ENCODE results near the gene B4GALNT2. TPM values are rescaled to one million over a fixed set of nuclear protein-coding genes. Genes with fewer than 3 reads are reported as not detected.

Gene B4GALNT2
- polyA plus RNA-seq, 2 of the 4 experiments (the other 2 are of a cell fraction), result 0.36 to 0.49 TPM

DNA sequence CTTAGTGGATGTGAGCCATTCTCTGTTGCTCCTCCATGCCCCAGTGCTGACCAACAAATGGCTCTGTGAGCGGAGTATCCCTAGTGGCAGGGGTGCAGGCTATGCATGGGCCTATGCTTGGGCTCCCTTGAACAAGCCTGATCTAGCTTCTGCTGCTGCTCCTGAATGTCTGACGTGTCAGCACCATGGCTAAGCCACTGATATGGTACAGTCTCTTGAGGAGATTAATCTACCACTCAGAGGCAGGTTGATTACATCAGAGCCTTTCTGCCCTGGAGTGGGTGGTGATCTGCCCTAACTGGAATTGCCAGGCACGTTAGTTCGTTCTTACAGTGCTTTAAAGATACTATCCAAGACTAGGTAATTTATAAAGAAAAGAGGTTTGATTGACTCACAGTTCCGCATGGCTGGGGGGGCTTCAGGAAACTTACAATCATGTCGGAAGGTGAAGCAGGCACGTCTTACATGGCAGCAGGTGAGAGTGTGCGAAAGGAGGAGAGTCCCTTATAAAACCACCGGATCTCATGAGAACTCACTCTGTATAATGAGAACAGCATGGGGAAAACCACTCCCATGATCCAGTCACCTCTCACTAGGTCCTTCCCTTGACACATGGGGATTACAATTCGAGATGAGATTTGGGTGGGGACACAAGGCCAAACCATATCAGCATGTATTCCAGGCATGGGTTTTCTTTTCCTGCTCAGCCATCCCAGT, 41.5 kb upstream of the B4GALNT2 start:
- POLR2A ChIA-PET, result no interaction called here
- FAIRE-seq (no peak), DNase-seq (ENCODE audit: low read depth in 1 of 2, low spot score in 1 of 2) (no peak), ATAC-seq (no peak)
- no peak for TF ChIP-seq RFX5 (IDR thresholded peaks at IDR 0.05)
- no peak for TF ChIP-seq PHF8 (IDR thresholded peaks at IDR 0.05; ENCODE audit: borderline replicate concordance, low read depth)
- TF ChIP-seq, protein P1, sequence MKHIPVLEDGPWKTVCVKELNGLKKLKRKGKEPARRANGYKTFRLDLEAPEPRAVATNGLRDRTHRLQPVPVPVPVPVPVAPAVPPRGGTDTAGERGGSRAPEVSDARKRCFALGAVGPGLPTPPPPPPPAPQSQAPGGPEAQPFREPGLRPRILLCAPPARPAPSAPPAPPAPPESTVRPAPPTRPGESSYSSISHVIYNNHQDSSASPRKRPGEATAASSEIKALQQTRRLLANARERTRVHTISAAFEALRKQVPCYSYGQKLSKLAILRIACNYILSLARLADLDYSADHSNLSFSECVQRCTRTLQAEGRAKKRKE (CRISPR knock-in tag; IDR thresholded peaks at IDR 0.05; ENCODE audit: low read depth), result no peak
- TF ChIP-seq, protein P2, sequence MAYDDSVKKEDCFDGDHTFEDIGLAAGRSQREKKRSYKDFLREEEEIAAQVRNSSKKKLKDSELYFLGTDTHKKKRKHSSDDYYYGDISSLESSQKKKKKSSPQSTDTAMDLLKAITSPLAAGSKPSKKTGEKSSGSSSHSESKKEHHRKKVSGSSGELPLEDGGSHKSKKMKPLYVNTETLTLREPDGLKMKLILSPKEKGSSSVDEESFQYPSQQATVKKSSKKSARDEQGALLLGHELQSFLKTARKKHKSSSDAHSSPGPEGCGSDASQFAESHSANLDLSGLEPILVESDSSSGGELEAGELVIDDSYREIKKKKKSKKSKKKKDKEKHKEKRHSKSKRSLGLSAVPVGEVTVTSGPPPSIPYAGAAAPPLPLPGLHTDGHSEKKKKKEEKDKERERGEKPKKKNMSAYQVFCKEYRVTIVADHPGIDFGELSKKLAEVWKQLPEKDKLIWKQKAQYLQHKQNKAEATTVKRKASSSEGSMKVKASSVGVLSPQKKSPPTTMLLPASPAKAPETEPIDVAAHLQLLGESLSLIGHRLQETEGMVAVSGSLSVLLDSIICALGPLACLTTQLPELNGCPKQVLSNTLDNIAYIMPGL (CRISPR knock-in tag; IDR thresholded peaks at IDR 0.05; ENCODE audit: borderline replicate concordance), result no peak
- TF ChIP-seq ESRRA (IDR thresholded peaks at IDR 0.05; ENCODE audit: borderline replicate concordance, low read length), result no peak
- TF ChIP-seq, protein P3, sequence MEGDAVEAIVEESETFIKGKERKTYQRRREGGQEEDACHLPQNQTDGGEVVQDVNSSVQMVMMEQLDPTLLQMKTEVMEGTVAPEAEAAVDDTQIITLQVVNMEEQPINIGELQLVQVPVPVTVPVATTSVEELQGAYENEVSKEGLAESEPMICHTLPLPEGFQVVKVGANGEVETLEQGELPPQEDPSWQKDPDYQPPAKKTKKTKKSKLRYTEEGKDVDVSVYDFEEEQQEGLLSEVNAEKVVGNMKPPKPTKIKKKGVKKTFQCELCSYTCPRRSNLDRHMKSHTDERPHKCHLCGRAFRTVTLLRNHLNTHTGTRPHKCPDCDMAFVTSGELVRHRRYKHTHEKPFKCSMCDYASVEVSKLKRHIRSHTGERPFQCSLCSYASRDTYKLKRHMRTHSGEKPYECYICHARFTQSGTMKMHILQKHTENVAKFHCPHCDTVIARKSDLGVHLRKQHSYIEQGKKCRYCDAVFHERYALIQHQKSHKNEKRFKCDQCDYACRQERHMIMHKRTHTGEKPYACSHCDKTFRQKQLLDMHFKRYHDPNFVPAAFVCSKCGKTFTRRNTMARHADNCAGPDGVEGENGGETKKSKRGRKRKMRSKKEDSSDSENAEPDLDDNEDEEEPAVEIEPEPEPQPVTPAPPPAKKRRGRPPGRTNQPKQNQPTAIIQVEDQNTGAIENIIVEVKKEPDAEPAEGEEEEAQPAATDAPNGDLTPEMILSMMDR (IDR thresholded peaks at IDR 0.05), result no peak
- no peak for TF ChIP-seq MYC (IDR thresholded peaks at IDR 0.05; ENCODE audit: borderline replicate concordance, low read length)
- TF ChIP-seq BHLHE40 (IDR thresholded peaks at IDR 0.05; ENCODE audit: low read depth, low read length), result no peak
- TF ChIP-seq HEYL (CRISPR knock-in tag; IDR thresholded peaks at IDR 0.05), result no peak
- TF ChIP-seq, protein P4, sequence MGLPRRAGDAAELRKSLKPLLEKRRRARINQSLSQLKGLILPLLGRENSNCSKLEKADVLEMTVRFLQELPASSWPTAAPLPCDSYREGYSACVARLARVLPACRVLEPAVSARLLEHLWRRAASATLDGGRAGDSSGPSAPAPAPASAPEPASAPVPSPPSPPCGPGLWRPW (IDR thresholded peaks at IDR 0.05), result no peak
- no peak for TF ChIP-seq EHMT2 (IDR thresholded peaks at IDR 0.05; ENCODE audit: low read depth)
- no peak for TF ChIP-seq EP300 (IDR thresholded peaks at IDR 0.05)
- TF ChIP-seq, protein P5, sequence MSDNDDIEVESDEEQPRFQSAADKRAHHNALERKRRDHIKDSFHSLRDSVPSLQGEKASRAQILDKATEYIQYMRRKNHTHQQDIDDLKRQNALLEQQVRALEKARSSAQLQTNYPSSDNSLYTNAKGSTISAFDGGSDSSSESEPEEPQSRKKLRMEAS (IDR thresholded peaks at IDR 0.05), result no peak
- TF ChIP-seq RNF2 (IDR thresholded peaks at IDR 0.05; ENCODE audit: borderline replicate concordance, low read depth), result no peak
- TF ChIP-seq RAD21 (conservative IDR thresholded peaks at IDR 0.05 in 1 of 2, IDR thresholded peaks at IDR 0.05 in 1 of 2), result no peak
- TF ChIP-seq, protein P6, sequence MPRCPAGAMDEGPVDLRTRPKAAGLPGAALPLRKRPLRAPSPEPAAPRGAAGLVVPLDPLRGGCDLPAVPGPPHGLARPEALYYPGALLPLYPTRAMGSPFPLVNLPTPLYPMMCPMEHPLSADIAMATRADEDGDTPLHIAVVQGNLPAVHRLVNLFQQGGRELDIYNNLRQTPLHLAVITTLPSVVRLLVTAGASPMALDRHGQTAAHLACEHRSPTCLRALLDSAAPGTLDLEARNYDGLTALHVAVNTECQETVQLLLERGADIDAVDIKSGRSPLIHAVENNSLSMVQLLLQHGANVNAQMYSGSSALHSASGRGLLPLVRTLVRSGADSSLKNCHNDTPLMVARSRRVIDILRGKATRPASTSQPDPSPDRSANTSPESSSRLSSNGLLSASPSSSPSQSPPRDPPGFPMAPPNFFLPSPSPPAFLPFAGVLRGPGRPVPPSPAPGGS (IDR thresholded peaks at IDR 0.05), result no peak
- CTCF ChIA-PET, result interaction anchor here (1.4 kb wide), 1 partner anchor 58 kb away, joined by 6 read pairs; no protein-coding TSS in a partner anchor
- 60% methylated on average over 10 of the region's 10 CpGs for WGBS (ENCODE audit: missing lambda C conversion rate)
- no peaks in the 10 kb centered on the region for H3K4me1 ChIP-seq
- H3K27ac ChIP-seq, result no peak overlapping the region
- no peak overlapping the region for H3K4me2 ChIP-seq
- H3K4me3 ChIP-seq, result no peak overlapping the region
- H3K9me3 ChIP-seq, result 0 out of 3 replicates have a peak, but pooled peaks cover 3% of the 10 kb centered on the region

DNA sequence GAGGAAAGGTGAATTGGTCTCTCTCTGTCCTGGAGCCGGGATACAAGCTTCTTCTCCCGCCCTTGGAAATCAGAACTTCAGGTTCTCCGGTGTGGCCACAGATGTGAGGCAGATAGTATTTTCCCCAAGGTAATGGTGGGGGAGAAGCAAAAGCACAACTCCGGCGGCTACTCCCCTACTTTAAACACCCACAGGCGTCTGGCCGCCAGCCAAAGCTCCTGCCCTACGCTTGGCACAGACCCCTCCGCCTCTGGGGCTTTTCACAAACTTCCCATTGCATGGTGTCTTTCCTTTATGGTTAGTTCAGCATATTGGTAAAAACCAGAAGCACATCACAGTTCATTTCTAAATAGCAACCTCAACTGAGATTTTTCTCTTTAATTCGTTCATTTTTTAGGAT, 39.4 kb upstream of the B4GALNT2 start:
- Histone ChIP-seq H3K4me1 (no peaks in the 10 kb centered on the region), H3K9me3 (0 out of 3 replicates have a peak, but pooled peaks cover 3% of the 10 kb centered on the region), H3K27ac (no peak overlapping the region), H3K4me3 (no peak overlapping the region), H3K4me2 (no peak overlapping the region)
- no peak for FAIRE-seq
- ATAC-seq, result no peak
- 73% methylated on average over 10 of the region's 10 CpGs for WGBS (ENCODE audit: missing lambda C conversion rate)
- POLR2A ChIA-PET, result no interaction called here
- DNase-seq (ENCODE audit: low read depth in 1 of 2, low spot score in 1 of 2), result no peak
- CTCF ChIA-PET, result interaction anchor here (0.5 to 1.2 kb wide), 4 partner anchors 8 to 136 kb away, joined by 3 to 6 read pairs (median 4); no protein-coding TSS in a partner anchor
- TF ChIP-seq NPAS2 (CRISPR knock-in tag; IDR thresholded peaks at IDR 0.05; ENCODE audit: borderline replicate concordance) (no peak), ESRRA (IDR thresholded peaks at IDR 0.05; ENCODE audit: borderline replicate concordance, low read length) (no peak), PHF8 (IDR thresholded peaks at IDR 0.05; ENCODE audit: borderline replicate concordance, low read depth) (no peak), CBX2 (IDR thresholded peaks at IDR 0.05; ENCODE audit: borderline replicate concordance, low read depth) (no peak), MAZ (IDR thresholded peaks at IDR 0.05; ENCODE audit: borderline replicate concordance, low read depth, low read length) (no peak), EHF (CRISPR knock-in tag; IDR thresholded peaks at IDR 0.05) (no peak), JUNB (IDR thresholded peaks at IDR 0.05) (no peak), SMC3 (IDR thresholded peaks at IDR 0.05) (no peak), TP53 (CRISPR knock-in tag; IDR thresholded peaks at IDR 0.05) (no peak), NFE2L2 (conservative IDR thresholded peaks at IDR 0.05; ENCODE audit: low read length) (no peak), RNF2 (IDR thresholded peaks at IDR 0.05; ENCODE audit: borderline replicate concordance, low read depth) (no peak), KDM1A (IDR thresholded peaks at IDR 0.05; ENCODE audit: low read depth) (no peak), MAFK (IDR thresholded peaks at IDR 0.05; ENCODE audit: partially characterized antibody) (no peak)
- TF ChIP-seq, protein P7, sequence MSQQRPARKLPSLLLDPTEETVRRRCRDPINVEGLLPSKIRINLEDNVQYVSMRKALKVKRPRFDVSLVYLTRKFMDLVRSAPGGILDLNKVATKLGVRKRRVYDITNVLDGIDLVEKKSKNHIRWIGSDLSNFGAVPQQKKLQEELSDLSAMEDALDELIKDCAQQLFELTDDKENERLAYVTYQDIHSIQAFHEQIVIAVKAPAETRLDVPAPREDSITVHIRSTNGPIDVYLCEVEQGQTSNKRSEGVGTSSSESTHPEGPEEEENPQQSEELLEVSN (IDR thresholded peaks at IDR 0.05; ENCODE audit: borderline replicate concordance, low read depth), result no peak
- TF ChIP-seq, protein P8, sequence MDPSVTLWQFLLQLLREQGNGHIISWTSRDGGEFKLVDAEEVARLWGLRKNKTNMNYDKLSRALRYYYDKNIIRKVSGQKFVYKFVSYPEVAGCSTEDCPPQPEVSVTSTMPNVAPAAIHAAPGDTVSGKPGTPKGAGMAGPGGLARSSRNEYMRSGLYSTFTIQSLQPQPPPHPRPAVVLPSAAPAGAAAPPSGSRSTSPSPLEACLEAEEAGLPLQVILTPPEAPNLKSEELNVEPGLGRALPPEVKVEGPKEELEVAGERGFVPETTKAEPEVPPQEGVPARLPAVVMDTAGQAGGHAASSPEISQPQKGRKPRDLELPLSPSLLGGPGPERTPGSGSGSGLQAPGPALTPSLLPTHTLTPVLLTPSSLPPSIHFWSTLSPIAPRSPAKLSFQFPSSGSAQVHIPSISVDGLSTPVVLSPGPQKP (IDR thresholded peaks at IDR 0.05; ENCODE audit: low read depth, low read length), result no peak

Measured in A549 (cell line).